HCT116 (cell line): ENCODE measurements around the gene RCOR3.

Experiments used
- CTCF ChIP-seq, 3 experiments: fragments of 200-600 bp in 1 of 3; sonication (generic) in 1 of 3; IDR thresholded peaks in 2 of 3; conservative IDR thresholded peaks in 1 of 3; 2 replicates each; pipeline ENCODE4 v1.5.1; 2012 to 2017; ENCODE audit warnings: low read depth in 2 of 3, low read length in 2 of 3, antibody characterized with exemption in 1 of 3, borderline replicate concordance in 1 of 3, control low read depth in 1 of 3, mild to moderate bottlenecking in 1 of 3, mixed read lengths in 1 of 3, mixed run types in 1 of 3, moderate library complexity in 1 of 3; ENCODE audit not compliant: insufficient read depth in 1 of 3
- FOSL1 ChIP-seq: IDR thresholded peaks from 2 replicates; pipeline ENCODE4 v1.6.1; 2012; ENCODE audit warnings: low read depth
- POLR2AphosphoS5 ChIP-seq: IDR thresholded peaks from 2 replicates; pipeline ENCODE4 v1.6.1; 2011; ENCODE audit warnings: mild to moderate bottlenecking, low read depth, low read length, moderate library complexity
- TF ChIP-seq, protein P1 (sequence below): IDR thresholded peaks from 2 replicates; pipeline ENCODE4 v1.6.1; 2012

DNA sequence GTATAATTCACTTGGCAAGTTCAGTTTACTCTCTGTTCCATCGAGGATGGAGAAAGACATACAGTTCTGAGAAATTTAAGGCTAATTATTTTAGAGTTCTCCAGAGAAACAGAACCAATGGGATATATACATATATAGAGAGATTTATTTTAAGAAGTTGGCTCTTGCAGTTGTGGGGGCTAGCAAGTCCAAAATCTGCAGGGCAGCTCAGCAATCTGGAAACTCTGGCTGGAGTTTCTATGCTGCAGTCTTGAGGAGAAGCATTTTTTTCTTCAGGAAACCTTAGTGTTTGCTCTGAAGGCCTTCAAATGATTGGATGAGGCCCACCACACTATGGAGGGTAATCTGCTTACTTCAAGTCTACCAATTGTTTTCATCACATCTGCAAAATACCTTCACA lies 102.0 kb downstream of the RCOR3 start:
- TF ChIP-seq POLR2AphosphoS5 (no peak), CTCF (IDR thresholded peaks at IDR 0.05 in 2 of 3, conservative IDR thresholded peaks at IDR 0.05 in 1 of 3; ENCODE audit: borderline replicate concordance in 1 of 3, insufficient read depth in 1 of 3, low read depth in 2 of 3, low read length in 2 of 3) (no peak), FOSL1 (no peak)
- TF ChIP-seq, protein P1, sequence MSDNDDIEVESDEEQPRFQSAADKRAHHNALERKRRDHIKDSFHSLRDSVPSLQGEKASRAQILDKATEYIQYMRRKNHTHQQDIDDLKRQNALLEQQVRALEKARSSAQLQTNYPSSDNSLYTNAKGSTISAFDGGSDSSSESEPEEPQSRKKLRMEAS = no peak
